ENCODE measurements around the gene CCDC66. TPM values are rescaled to one million over a fixed set of nuclear protein-coding genes. Genes with fewer than 3 reads are reported as not detected.

Gene CCDC66
- total RNA-seq, 6 donors from 2014 or later = 19.8 to 78.2 (median 27.3) TPM

GRCh38 chr3:56645407-56645806, 88.4 kb downstream of the CCDC66 start:
- Histone ChIP-seq H3K36me3 (peaks cover 14 to 80% (median 27%) of the 10 kb centered on the region in 4 donors), H3K4me1 (no peaks in the 10 kb centered on the region)
- WGBS, 2 donors = 87% methylated on average over 2 of the region's 2 CpGs

GRCh38 chr3:56654460-56654859, 97.5 kb downstream of the CCDC66 start:
- Histone ChIP-seq H3K9me3 (no peaks in the 10 kb centered on the region), H3K36me3 (peaks cover 18 to 93% (median 46%) of the 10 kb centered on the region in 4 donors)

More at GRCh38 chr3:56645407-56645806, 88.4 kb downstream of the CCDC66 start:
- H3K27me3 ChIP-seq = no peaks in the 10 kb centered on the region
- ATAC-seq (ENCODE audit: low FRiP score in 2 of 2) (no peak), DNase-seq (no peak)
- H3K4me3 ChIP-seq = no peak overlapping the region
- TF ChIP-seq POLR2AphosphoS5 (IDR thresholded peaks at IDR 0.05) (no peak), EP300 (IDR thresholded peaks at IDR 0.05) (no peak), CTCF (IDR thresholded peaks at IDR 0.05) (no peak), POLR2A (IDR thresholded peaks at IDR 0.05) (no peak)
- H3K9me3 ChIP-seq = no peaks in the 10 kb centered on the region
- no peak overlapping the region for H3K27ac ChIP-seq

GRCh38 chr3:56655709-56656108, 98.7 kb downstream of the CCDC66 start:
- peaks cover 26 to 93% (median 56%) of the 10 kb centered on the region in 4 donors for H3K36me3 ChIP-seq
- no peak for TF ChIP-seq POLR2AphosphoS5 (IDR thresholded peaks at IDR 0.05)
- no peak for TF ChIP-seq POLR2A (IDR thresholded peaks at IDR 0.05)
- TF ChIP-seq EP300 (IDR thresholded peaks at IDR 0.05) = no peak
- TF ChIP-seq CTCF (IDR thresholded peaks at IDR 0.05) = no peak
- no peaks in the 10 kb centered on the region for H3K9me3 ChIP-seq
- H3K27me3 ChIP-seq = no peaks in the 10 kb centered on the region
- ATAC-seq (ENCODE audit: low FRiP score in 2 of 2) (no peak), DNase-seq (no peak)
- no peaks in the 10 kb centered on the region for H3K4me1 ChIP-seq
- H3K27ac ChIP-seq = no peak overlapping the region
- 80 to 85% methylated on average over 1 of the region's 1 CpG for WGBS, 2 donors
- H3K4me3 ChIP-seq = no peak overlapping the region

More at GRCh38 chr3:56654460-56654859, 97.5 kb downstream of the CCDC66 start:
- no peaks in the 10 kb centered on the region for H3K4me1 ChIP-seq
- ATAC-seq (ENCODE audit: low FRiP score in 2 of 2) (no peak), DNase-seq (no peak)
- no peak overlapping the region for H3K4me3 ChIP-seq
- TF ChIP-seq POLR2AphosphoS5 (IDR thresholded peaks at IDR 0.05) (no peak), EP300 (IDR thresholded peaks at IDR 0.05) (no peak), POLR2A (IDR thresholded peaks at IDR 0.05) (no peak), CTCF (IDR thresholded peaks at IDR 0.05) (no peak)
- WGBS, 2 donors = 100% methylated on average over 1 of the region's 1 CpG
- no peaks in the 10 kb centered on the region for H3K27me3 ChIP-seq
- H3K27ac ChIP-seq = no peak overlapping the region

- no peak overlapping the region for H3K27ac ChIP-seq
- WGBS, 2 donors = 100% methylated on average over 2 of the region's 2 CpGs
- DNase-seq (no peak), ATAC-seq (ENCODE audit: low FRiP score in 2 of 2) (no peak)
- peaks cover 24 to 100% (median 54%) of the 10 kb centered on the region in 4 donors for H3K36me3 ChIP-seq
- no peak overlapping the region for H3K4me3 ChIP-seq
- H3K27me3 ChIP-seq = no peaks in the 10 kb centered on the region
- TF ChIP-seq CTCF (IDR thresholded peaks at IDR 0.05) (no peak), POLR2A (IDR thresholded peaks at IDR 0.05) (no peak), POLR2AphosphoS5 (IDR thresholded peaks at IDR 0.05) (no peak), EP300 (IDR thresholded peaks at IDR 0.05) (no peak)
- H3K9me3 ChIP-seq = no peaks in the 10 kb centered on the region
- no peaks in the 10 kb centered on the region for H3K4me1 ChIP-seq
Observed at GRCh38 chr3:56664823-56665222, 107.8 kb downstream of the CCDC66 start.

GRCh38 chr3:56667973-56668579, 111.1 kb downstream of the CCDC66 start:
- Histone ChIP-seq H3K4me3 (no peak overlapping the region), H3K9me3 (no peaks in the 10 kb centered on the region), H3K27me3 (no peaks in the 10 kb centered on the region), H3K27ac (no peak overlapping the region), H3K4me1 (no peaks in the 10 kb centered on the region), H3K36me3 (peaks cover 12 to 100% (median 55%) of the 10 kb centered on the region in 4 donors)
- DNase-seq = no peak
- ATAC-seq (ENCODE audit: low FRiP score in 2 of 2) = no peak
- no peak for TF ChIP-seq EP300 (IDR thresholded peaks at IDR 0.05)
- no peak for TF ChIP-seq POLR2AphosphoS5 (IDR thresholded peaks at IDR 0.05)
- TF ChIP-seq CTCF (IDR thresholded peaks at IDR 0.05) = no peak
- no peak for TF ChIP-seq POLR2A (IDR thresholded peaks at IDR 0.05)
- 75 to 88% methylated on average over 3 of the region's 3 CpGs for WGBS, 2 donors

All from upper lobe of left lung (tissue), 6 donors.